ENCODE data around the gene FGL2. TPM values are rescaled to one million over a fixed set of nuclear protein-coding genes. Genes with fewer than 3 reads are reported as not detected.
"Not testable (repeated sequence)": the region's sequence is repeated elsewhere in the genome, so short reads cannot be mapped to it uniquely, and the experiment has no call there.

FGL2 gene
- polyA plus RNA-seq, 2 of the 4 experiments (the other 2 are of a cell fraction), result not detected

- CTCF ChIA-PET, result interaction anchor here (0.5 to 1.9 kb wide), 2 partner anchors 12 to 94 kb away, joined by 3 to 11 read pairs; no protein-coding TSS in a partner anchor
- H3K9me3 ChIP-seq, result no peaks in the 10 kb centered on the region
- ATAC-seq (no peak), DNase-seq (ENCODE audit: low read depth in 1 of 2, low spot score in 1 of 2) (no peak), FAIRE-seq (no peak)
- H3K4me3 ChIP-seq, result no peak overlapping the region
- POLR2A ChIA-PET, result no interaction called here
- WGBS (ENCODE audit: missing lambda C conversion rate), result 78% methylated on average over 2 of the region's 2 CpGs
- H3K27ac ChIP-seq, result no peak overlapping the region
- no peaks in the 10 kb centered on the region for H3K4me1 ChIP-seq
- no peak overlapping the region for H3K4me2 ChIP-seq
- TF ChIP-seq REST (IDR thresholded peaks at IDR 0.05) (no peak), ZSCAN20 (CRISPR knock-in tag; IDR thresholded peaks at IDR 0.05) (no peak), NPAS2 (CRISPR knock-in tag; IDR thresholded peaks at IDR 0.05; ENCODE audit: borderline replicate concordance) (no peak), JUNB (IDR thresholded peaks at IDR 0.05) (no peak), USF2 (IDR thresholded peaks at IDR 0.05) (no peak), RNF2 (IDR thresholded peaks at IDR 0.05; ENCODE audit: borderline replicate concordance, low read depth) (no peak), HDAC2 (IDR thresholded peaks at IDR 0.05) (no peak), CTCF (IDR thresholded peaks at IDR 0.05) (no peak), HMGXB4 (CRISPR knock-in tag; IDR thresholded peaks at IDR 0.05; ENCODE audit: borderline replicate concordance) (no peak), CHD4 (IDR thresholded peaks at IDR 0.05; ENCODE audit: borderline replicate concordance) (no peak), RCOR1 (IDR thresholded peaks at IDR 0.05; ENCODE audit: low read depth, low read length) (no peak), CEBPB (IDR thresholded peaks at IDR 0.05) (no peak), NR3C1 (IDR thresholded peaks at IDR 0.05) (no peak), SMC3 (IDR thresholded peaks at IDR 0.05) (no peak), PBX3 (IDR thresholded peaks at IDR 0.05) (no peak), CBX8 (IDR thresholded peaks at IDR 0.05) (no peak)
These were observed 35.7 kb upstream of the FGL2 start for GRCh38 chr7:77235276-77235675.

- no peak overlapping the region for H3K27ac ChIP-seq
- no peaks in the 10 kb centered on the region for H3K9me3 ChIP-seq
- 75% methylated on average over 2 of the region's 2 CpGs for WGBS (ENCODE audit: missing lambda C conversion rate)
- CTCF ChIA-PET, result interaction anchor here (1.1 kb wide), 1 partner anchor 15 kb away, joined by 3 read pairs; no protein-coding TSS in a partner anchor
- POLR2A ChIA-PET, result no interaction called here
- DNase-seq (ENCODE audit: low read depth in 1 of 2, low spot score in 1 of 2), result no peak
- H3K4me3 ChIP-seq, result no peak overlapping the region
- H3K4me2 ChIP-seq, result no peak overlapping the region
- TF ChIP-seq MAFK (IDR thresholded peaks at IDR 0.05; ENCODE audit: partially characterized antibody) (no peak), CBX2 (IDR thresholded peaks at IDR 0.05; ENCODE audit: borderline replicate concordance, low read depth) (no peak), POLR2A (IDR thresholded peaks at IDR 0.05; ENCODE audit: low read length) (no peak), NFE2L2 (conservative IDR thresholded peaks at IDR 0.05; ENCODE audit: low read length) (no peak), TP53 (CRISPR knock-in tag; IDR thresholded peaks at IDR 0.05) (no peak), NPAS2 (CRISPR knock-in tag; IDR thresholded peaks at IDR 0.05; ENCODE audit: borderline replicate concordance) (no peak), HDAC2 (IDR thresholded peaks at IDR 0.05) (no peak), EHMT2 (IDR thresholded peaks at IDR 0.05; ENCODE audit: low read depth) (no peak), FOSB (CRISPR knock-in tag; IDR thresholded peaks at IDR 0.05) (no peak)
- H3K4me1 ChIP-seq, result no peaks in the 10 kb centered on the region
- no peak for FAIRE-seq
- ATAC-seq, result no peak
These were observed 32.8 kb upstream of the FGL2 start for GRCh38 chr7:77232467-77232866.

- H3K27ac ChIP-seq; H3K4me2 ChIP-seq; FAIRE-seq; H3K4me3 ChIP-seq; ATAC-seq; CTCF ChIA-PET; H3K4me1 ChIP-seq; DNase-seq (ENCODE audit: low read depth in 1 of 2, low spot score in 1 of 2); POLR2A ChIA-PET; H3K9me3 ChIP-seq: not testable (repeated sequence)
These were observed 29.2 kb upstream of the FGL2 start for GRCh38 chr7:77228795-77229194.

All from A549 (cell line).